ENCODE results near the gene DNASE1.

DNA sequence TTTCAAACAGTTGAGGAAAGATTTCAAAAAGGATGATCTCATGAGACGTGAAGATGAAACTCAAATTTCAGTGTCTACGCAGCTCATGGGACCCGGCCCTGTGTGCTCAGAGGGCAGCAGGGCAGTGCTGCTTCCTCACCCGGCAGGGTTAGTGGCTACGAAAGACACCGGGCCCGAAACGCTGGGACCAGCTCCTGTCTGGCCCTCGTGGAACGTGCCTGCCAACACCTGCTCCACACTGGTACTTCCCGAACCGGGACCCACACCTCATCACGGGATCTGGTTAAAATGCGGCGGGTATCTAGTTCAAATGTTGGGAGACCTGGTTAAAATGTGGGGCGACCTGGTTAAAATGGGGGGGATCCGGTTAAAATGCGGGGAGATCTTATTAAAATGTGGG lies 18.7 kb downstream of the DNASE1 start:
- TF ChIP-seq, protein P1, sequence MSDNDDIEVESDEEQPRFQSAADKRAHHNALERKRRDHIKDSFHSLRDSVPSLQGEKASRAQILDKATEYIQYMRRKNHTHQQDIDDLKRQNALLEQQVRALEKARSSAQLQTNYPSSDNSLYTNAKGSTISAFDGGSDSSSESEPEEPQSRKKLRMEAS (IDR thresholded peaks at IDR 0.05) = no peak
- TF ChIP-seq, protein P2, sequence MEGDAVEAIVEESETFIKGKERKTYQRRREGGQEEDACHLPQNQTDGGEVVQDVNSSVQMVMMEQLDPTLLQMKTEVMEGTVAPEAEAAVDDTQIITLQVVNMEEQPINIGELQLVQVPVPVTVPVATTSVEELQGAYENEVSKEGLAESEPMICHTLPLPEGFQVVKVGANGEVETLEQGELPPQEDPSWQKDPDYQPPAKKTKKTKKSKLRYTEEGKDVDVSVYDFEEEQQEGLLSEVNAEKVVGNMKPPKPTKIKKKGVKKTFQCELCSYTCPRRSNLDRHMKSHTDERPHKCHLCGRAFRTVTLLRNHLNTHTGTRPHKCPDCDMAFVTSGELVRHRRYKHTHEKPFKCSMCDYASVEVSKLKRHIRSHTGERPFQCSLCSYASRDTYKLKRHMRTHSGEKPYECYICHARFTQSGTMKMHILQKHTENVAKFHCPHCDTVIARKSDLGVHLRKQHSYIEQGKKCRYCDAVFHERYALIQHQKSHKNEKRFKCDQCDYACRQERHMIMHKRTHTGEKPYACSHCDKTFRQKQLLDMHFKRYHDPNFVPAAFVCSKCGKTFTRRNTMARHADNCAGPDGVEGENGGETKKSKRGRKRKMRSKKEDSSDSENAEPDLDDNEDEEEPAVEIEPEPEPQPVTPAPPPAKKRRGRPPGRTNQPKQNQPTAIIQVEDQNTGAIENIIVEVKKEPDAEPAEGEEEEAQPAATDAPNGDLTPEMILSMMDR (IDR thresholded peaks at IDR 0.05) = no peak
- TF ChIP-seq EP300 (IDR thresholded peaks at IDR 0.05) = no peak
- TF ChIP-seq USF2 (IDR thresholded peaks at IDR 0.05) = no peak
- TF ChIP-seq JUN (IDR thresholded peaks at IDR 0.05) = no peak
- TF ChIP-seq TP53 (CRISPR knock-in tag; IDR thresholded peaks at IDR 0.05) = no peak
